Activated naive CD4-positive, alpha-beta T cell treated with anti-CD3 and anti-CD28 coated beads for 36 hours (primary cell): ENCODE data around the gene FOXO1. TPM values are rescaled to one million over a fixed set of nuclear protein-coding genes. Genes with fewer than 3 reads are reported as not detected.
A peak's percentile ranks its signal among the peaks of the same experiment; 100 is the strongest.

ENCODE experiments used
- CTCF ChIA-PET: fragments of 350-600 bp; sonication (Branson Sonifier 250); formaldehyde crosslinking; loops from one replicate; lab custom pipeline; 2021; ENCODE audit warnings: antibody characterized with exemption; lab: Charles Lee
- DNase-seq: peaks from one replicate; pipeline ENCODE4 v3.0.0-alpha.2; 2020
- H3K27ac Mint-ChIP-seq: one replicate; pipeline ENCODE4 v1.8.0; 2021; ENCODE audit warnings: mild to moderate bottlenecking, mixed read lengths
- H3K27me3 Mint-ChIP-seq: one replicate; pipeline ENCODE4 v1.8.0; 2021; ENCODE audit warnings: low read depth, mixed read lengths
- H3K36me3 Mint-ChIP-seq: one replicate; pipeline ENCODE4 v1.8.0; 2021; ENCODE audit warnings: low read depth, mixed read lengths
- H3K4me1 Mint-ChIP-seq: one replicate; pipeline ENCODE4 v1.8.0; 2021; ENCODE audit warnings: low read depth, mixed read lengths
- H3K4me3 Mint-ChIP-seq: one replicate; pipeline ENCODE4 v1.8.0; 2021; ENCODE audit warnings: mild to moderate bottlenecking, moderate library complexity, mixed read lengths
- H3K9me3 Mint-ChIP-seq: one replicate; pipeline ENCODE4 v1.8.0; 2021; ENCODE audit warnings: mixed read lengths
- intact Hi-C: fragments of 100-400 bp; cut with micrococcal nuclease; formaldehyde crosslinking; loops from one replicate; pipeline ENCODE4 v1.15.1; 2023
- total RNA-seq, 2 experiments: library from RNA; stranded (reverse); gene quantifications; one replicate each; pipeline ENCODE4 v1.2.3, GENCODE V29; 2021

The FOXO1 gene
- total RNA-seq, 2 experiments from 2014 or later = 30.9 to 32.1 TPM

DNA sequence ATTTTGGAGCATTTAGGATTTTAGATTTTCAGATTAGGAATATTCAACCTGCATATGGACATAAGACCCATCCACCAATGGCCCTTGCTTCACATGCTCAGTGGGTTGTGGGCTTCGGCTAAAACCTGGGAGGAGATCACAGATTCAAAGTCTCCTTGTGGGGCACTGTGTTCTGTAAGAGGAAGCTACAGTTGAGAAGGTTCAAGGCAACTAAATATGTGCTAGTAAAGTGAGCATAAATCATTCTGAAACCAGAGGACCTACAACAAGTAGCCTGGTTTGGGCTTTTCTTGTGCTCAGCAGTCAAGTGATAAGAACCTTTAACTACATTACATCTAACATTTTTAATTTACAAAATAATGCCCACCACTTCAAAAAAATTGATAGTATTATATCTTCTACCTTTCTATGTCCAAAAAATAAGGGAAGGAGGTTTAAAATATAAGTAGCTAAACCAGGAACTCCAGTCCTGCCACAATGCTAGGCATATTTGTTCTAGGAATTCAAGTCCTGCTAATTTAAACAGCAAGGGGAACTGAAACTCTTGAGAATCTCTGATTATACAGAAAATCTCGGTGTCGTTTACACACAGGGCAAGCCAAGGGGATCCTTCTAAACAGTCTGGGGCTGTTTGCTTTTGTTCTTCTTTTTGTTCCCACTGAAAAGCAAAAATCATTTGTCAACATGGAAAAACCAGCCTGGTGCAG lies 36.6 kb downstream of the FOXO1 start:
- Mint-ChIP-seq H3K4me3 (no peak overlapping the region), H3K36me3 (peaks cover 23% of the 10 kb centered on the region), H3K27me3 (no peaks in the 10 kb centered on the region), H3K27ac (peak overlapping the region; percentile 73), H3K9me3 (no peaks in the 10 kb centered on the region), H3K4me1 (peaks cover 84% of the 10 kb centered on the region)
- CTCF ChIA-PET = no interaction called here
- intact Hi-C loops = loop anchor here (2.0 kb wide), 2 partner anchors 15 to 17 kb away; no protein-coding TSS in a partner anchor
- no peak for DNase-seq

DNA sequence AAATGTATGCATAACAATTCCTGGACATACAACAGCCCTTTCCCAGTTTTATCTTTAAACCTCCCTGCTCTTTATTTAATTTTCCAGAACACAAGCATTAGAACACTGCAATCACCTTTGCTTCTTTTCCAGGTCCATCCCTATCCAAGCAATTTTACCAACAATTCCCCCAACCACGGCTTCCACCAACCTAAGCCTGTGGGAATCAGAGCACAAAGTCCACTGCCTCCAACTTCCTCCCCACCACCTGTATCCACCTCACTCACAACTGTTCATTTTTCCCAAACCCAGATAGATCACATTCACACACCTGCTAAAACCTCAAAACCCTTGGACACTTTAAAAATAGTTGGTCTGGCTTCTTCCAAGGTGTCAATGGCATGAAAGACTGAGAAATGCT lies 39.5 kb downstream of the FOXO1 start:
- no peaks in the 10 kb centered on the region for H3K27me3 Mint-ChIP-seq
- H3K4me1 Mint-ChIP-seq = peaks cover 85% of the 10 kb centered on the region
- H3K9me3 Mint-ChIP-seq = no peaks in the 10 kb centered on the region
- no peak for DNase-seq
- CTCF ChIA-PET = no interaction called here
- H3K27ac Mint-ChIP-seq = peak overlapping the region; percentile 5
- H3K36me3 Mint-ChIP-seq = peaks cover 18% of the 10 kb centered on the region
- H3K4me3 Mint-ChIP-seq = no peak overlapping the region
- intact Hi-C loops = no loop called here

DNA sequence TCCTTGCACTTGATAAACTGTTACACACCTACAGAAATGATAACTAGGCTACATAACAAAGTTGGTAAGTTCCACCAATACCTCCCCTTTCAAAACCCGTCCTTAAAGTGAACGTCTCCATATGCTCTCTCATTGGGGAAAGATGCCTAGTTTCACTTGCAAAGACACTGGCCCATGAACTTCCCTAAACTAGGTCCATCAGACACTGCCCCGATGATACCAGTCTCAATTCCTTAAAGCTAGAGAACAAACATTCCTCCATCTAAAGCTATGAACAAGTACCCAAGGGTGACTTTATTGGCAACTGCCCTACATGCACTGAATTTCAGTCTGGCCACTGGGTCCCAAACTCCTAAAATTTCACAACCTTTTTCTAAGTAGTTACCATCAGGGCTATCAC lies 39.9 kb downstream of the FOXO1 start:
- CTCF ChIA-PET = no interaction called here
- peak overlapping the region; percentile 0 for H3K27ac Mint-ChIP-seq

DNA sequence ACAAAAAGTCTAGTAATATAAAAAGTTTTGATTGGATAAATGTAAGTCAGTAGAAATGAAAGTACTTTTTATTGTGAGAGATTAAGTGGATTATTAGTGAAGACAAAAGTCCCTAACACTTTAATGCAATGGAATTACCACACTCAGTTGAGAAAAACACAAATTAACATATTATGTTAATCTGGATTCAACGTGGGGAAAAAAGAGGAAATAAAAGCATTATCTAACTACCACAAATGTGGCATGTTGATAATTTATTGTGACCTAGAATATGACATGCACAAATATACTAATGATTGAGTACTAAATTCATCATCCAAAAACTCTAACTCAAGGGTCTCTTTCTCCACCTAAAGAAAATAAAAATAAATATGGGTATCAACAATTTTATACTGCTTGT lies 41.5 kb downstream of the FOXO1 start:
- Mint-ChIP-seq H3K4me3 (no peak overlapping the region), H3K36me3 (peaks cover 15% of the 10 kb centered on the region), H3K4me1 (peaks cover 78% of the 10 kb centered on the region), H3K27me3 (no peaks in the 10 kb centered on the region), H3K27ac (peak overlapping the region; percentile 59), H3K9me3 (no peaks in the 10 kb centered on the region)
- intact Hi-C loops = loop anchor here (1.0 kb wide), 1 partner anchor 9 kb away; no protein-coding TSS in a partner anchor
- CTCF ChIA-PET = no interaction called here
- no peak for DNase-seq

More for the DNA sequence above, 39.9 kb downstream of the FOXO1 start:
- peaks cover 17% of the 10 kb centered on the region for H3K36me3 Mint-ChIP-seq
- H3K27me3 Mint-ChIP-seq = no peaks in the 10 kb centered on the region
- intact Hi-C loops = no loop called here
- no peaks in the 10 kb centered on the region for H3K9me3 Mint-ChIP-seq
- no peak overlapping the region for H3K4me3 Mint-ChIP-seq
- H3K4me1 Mint-ChIP-seq = peaks cover 83% of the 10 kb centered on the region
- no peak for DNase-seq

DNA sequence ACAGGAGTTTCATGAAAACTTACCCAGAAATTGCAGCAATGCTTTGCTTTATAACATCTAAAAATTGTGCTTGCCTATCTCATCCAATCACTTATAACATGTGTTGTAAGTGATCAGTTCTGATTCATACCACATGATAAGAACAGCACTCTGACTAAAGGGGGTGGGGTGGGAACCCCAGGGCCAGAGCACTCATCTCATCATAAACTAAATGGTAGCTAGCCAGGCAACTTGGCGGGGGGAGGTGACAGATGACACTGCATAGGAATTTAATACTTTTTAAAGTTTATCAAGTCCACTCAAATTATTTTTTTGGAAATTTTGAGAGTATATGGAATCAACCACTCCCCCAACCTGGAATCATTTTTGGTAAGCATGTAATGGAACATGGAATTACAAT lies 42.1 kb downstream of the FOXO1 start:
- peak; percentile 74 for DNase-seq
- CTCF ChIA-PET = interaction anchor here (0.7 kb wide), 1 partner anchor 317 kb away, joined by 3 read pairs; no protein-coding TSS in a partner anchor

DNA sequence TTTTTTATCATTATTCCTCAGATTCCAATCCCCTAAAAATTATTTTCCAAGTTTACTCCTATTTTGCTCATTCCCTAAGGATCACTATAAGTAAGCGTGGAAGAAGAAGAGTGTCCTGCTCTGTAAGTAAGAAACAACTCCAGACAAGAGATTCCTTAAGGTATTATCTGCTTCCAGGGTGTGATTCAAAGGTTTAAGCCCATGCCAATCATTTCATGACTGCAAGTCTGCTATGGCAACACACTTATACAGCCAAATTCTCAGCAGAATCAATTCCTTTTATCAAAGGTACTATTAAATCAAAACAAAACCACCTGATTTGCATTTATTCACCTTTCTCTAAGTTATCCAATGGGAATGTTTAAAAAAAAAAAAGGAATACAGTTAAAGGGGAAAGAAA lies 43.7 kb downstream of the FOXO1 start:
- Mint-ChIP-seq H3K27ac (peak overlapping the region; percentile 37), H3K4me1 (peaks cover 82% of the 10 kb centered on the region), H3K36me3 (peaks cover 18% of the 10 kb centered on the region), H3K4me3 (no peak overlapping the region), H3K9me3 (no peaks in the 10 kb centered on the region), H3K27me3 (no peaks in the 10 kb centered on the region)
- intact Hi-C loops = no loop called here
- no peak for DNase-seq
- CTCF ChIA-PET = interaction anchor here (1.2 kb wide), 1 partner anchor 20 kb away, joined by 3 read pairs; no protein-coding TSS in a partner anchor

More for the DNA sequence above, 42.1 kb downstream of the FOXO1 start:
- Mint-ChIP-seq H3K36me3 (peaks cover 19% of the 10 kb centered on the region), H3K4me1 (peaks cover 78% of the 10 kb centered on the region), H3K9me3 (no peaks in the 10 kb centered on the region), H3K4me3 (no peak overlapping the region), H3K27ac (peak overlapping the region; percentile 59), H3K27me3 (no peaks in the 10 kb centered on the region)
- intact Hi-C loops = no loop called here

DNA sequence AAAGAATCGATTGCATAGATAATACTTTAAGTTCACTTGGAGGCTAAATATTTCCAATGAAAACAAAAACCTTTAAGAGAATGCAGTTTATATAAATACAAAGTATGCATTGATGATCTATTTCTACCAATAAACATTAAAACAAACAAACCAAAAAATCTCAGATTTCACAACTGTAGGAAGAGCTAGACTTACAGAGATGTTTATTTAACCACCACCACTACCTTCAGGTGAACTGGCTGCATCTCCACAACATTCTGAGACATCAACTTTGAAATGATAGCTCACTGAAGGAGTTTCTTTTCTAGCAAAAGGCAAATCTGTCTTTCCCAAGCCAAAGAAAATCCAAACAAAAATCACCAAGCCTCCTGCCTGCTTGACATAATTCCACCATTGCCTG lies 44.2 kb downstream of the FOXO1 start:
- CTCF ChIA-PET = interaction anchor here (1.2 kb wide), 1 partner anchor 20 kb away, joined by 3 read pairs; no protein-coding TSS in a partner anchor
- Mint-ChIP-seq H3K27ac (peak overlapping the region; percentile 37), H3K4me3 (no peak overlapping the region), H3K36me3 (peaks cover 18% of the 10 kb centered on the region), H3K27me3 (no peaks in the 10 kb centered on the region), H3K9me3 (no peaks in the 10 kb centered on the region), H3K4me1 (peaks cover 82% of the 10 kb centered on the region)
- DNase-seq = no peak
- intact Hi-C loops = no loop called here

DNA sequence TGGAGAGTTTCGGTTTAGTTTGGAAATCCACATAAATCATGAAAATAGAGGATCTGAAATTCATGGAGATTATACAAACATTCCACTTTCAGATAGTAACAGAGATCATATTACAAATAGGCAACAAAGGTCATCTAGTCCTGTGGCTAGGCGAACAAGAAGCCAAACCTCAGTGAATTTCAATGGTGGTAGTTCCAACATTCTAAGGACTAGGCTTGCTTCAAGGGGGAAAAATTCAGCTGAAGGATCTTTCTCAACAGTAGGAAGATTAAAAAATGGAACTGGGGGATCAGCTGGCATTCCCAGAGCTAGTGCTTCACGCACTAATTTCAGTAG lies 47.0 kb downstream of the FOXO1 start:
- Mint-ChIP-seq H3K9me3 (no peaks in the 10 kb centered on the region), H3K27me3 (no peaks in the 10 kb centered on the region), H3K4me1 (peaks cover 88% of the 10 kb centered on the region), H3K27ac (peak overlapping the region; percentile 81), H3K4me3 (no peak overlapping the region), H3K36me3 (peaks cover 14% of the 10 kb centered on the region)
- intact Hi-C loops = no loop called here
- CTCF ChIA-PET = interaction anchor here (1.1 kb wide), 1 partner anchor 11 kb away, joined by 5 read pairs; no protein-coding TSS in a partner anchor
- no peak for DNase-seq

DNA sequence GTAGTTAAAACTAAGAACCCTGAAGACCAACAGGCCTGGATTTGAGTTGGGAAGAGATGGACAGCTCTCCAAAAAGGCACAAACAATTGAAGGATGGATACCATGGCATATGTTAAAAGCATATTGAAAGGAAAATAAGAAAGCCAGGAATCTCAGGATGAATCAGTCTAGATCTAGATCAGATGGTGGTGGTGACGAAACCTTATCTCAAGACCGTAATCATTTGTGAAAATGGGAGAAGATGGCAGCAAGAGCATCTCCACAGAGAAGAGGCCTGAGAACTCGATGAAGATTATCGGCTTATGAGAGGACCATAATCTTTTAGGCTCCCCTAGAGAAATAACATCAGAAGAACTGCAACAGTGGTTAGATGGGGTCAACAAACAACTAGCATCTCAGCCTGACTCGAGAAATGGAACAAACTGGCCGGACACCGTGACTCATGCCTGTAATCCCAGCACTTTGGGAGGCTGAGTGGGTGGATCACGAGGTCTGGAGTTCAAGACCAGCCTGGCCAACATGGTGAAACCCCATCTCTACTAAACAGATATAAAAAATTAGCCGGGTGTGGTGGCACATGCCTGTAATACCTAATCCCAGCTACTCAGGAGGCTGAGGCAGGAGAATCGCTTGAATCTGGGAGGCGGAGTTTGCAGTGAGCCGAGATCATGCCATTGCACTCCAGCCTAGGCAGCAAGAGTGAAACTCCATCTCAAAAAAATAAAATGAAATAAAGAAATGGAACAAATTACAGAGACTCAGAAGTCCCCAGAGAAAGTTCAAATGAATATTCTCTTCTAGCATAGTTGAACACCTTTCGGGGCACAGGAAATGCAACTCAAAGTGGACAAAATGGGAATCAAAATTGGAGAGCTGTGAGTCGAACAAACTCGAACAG lies 47.6 kb downstream of the FOXO1 start:
- DNase-seq = no peak
- intact Hi-C loops = no loop called here
- peaks cover 14% of the 10 kb centered on the region for H3K36me3 Mint-ChIP-seq
- no peaks in the 10 kb centered on the region for H3K9me3 Mint-ChIP-seq
- H3K4me3 Mint-ChIP-seq = no peak overlapping the region
- H3K27me3 Mint-ChIP-seq = no peaks in the 10 kb centered on the region
- H3K4me1 Mint-ChIP-seq = peaks cover 88% of the 10 kb centered on the region
- CTCF ChIA-PET = interaction anchor here (1.1 to 1.3 kb wide), 2 partner anchors 10 to 13 kb away, joined by 3 to 5 read pairs; no protein-coding TSS in a partner anchor
- H3K27ac Mint-ChIP-seq = peak overlapping the region; percentile 81

DNA sequence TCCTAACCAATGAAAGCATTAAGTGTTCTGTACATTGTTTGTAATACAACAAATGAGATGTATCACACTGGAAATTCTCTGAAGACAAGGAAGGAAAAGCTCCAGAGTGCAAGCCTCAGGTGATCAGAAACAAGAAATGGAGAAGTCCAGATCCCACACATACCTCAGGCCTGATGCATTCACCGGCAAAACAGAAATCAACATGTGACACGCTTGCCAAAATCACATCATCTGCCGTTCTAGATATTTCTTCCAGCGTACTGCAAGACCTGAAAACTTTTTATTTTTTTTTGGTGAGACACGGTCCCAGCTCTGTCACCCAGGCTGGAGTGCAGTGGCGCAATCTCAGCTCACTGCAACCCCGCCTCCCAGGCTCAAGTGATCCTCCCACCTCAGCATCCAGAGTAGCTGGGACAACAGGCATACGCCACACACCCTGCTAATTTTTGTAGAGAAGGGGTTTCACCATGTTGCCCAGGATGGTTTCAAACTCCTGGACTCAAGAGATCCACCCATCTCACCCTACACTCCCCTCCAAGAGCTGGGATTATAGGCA lies 48.6 kb downstream of the FOXO1 start:
- no peak for DNase-seq
- Mint-ChIP-seq H3K27me3 (no peaks in the 10 kb centered on the region), H3K9me3 (no peaks in the 10 kb centered on the region), H3K4me1 (peaks cover 90% of the 10 kb centered on the region), H3K4me3 (no peak overlapping the region), H3K36me3 (peaks cover 18% of the 10 kb centered on the region), H3K27ac (peak overlapping the region; percentile 81)
- intact Hi-C loops = no loop called here
- CTCF ChIA-PET = interaction anchor here (0.7 to 1.3 kb wide), 2 partner anchors 14 to 417 kb away, joined by 3 read pairs; no protein-coding TSS in a partner anchor

DNA sequence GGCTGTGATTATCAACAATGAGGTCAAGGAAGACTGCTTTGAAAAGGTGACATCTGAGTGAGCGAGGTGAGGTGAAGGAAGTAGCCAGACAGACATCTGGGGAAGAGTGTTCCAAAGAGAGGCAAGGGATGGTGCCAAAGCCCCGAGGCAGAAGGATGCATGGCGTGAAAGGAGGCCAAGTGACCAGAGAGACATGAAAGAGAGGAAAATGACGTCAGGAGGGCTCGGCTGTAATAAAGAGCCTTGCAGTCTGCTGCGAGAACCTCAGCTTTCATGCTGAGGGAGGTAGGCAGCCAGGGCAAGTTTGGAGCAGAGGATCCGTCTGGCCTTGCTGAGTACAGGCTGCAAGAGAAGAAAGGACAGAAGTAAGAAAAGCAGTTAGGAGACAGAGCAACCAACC lies 50.8 kb downstream of the FOXO1 start:
- no peak for DNase-seq
- no peaks in the 10 kb centered on the region for H3K9me3 Mint-ChIP-seq
- peak overlapping the region; percentile 47 for H3K27ac Mint-ChIP-seq
- CTCF ChIA-PET = no interaction called here
- H3K27me3 Mint-ChIP-seq = no peaks in the 10 kb centered on the region
- no peak overlapping the region for H3K4me3 Mint-ChIP-seq
- intact Hi-C loops = loop anchor here (1.0 kb wide), 1 partner anchor 10 kb away; no protein-coding TSS in a partner anchor
- peaks cover 23% of the 10 kb centered on the region for H3K36me3 Mint-ChIP-seq
- H3K4me1 Mint-ChIP-seq = peaks cover 98% of the 10 kb centered on the region

DNA sequence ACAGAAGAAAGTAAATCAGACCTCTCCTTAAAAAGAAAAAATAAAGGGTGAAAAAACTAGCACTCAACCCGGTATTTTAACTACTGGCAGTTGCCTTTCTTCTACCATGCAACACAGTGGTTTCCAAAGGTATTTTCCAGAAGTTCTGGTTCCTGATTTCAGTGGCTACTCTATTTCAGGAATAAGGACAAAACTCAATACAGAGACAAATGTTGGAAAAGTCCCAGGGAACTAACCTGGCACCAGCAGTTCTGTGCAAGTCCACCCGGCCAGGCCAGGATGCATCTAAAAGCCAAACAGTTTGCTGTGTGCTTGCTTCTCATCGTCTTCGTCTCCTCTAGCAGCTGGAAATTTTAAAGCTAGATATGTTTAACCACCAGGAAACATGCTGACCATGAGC lies 52.5 kb downstream of the FOXO1 start:
- CTCF ChIA-PET = interaction anchor here (0.6 to 1.3 kb wide), 5 partner anchors 37 to 433 kb away, joined by 3 to 5 read pairs (median 3); no protein-coding TSS in a partner anchor
- peaks cover 16% of the 10 kb centered on the region for H3K36me3 Mint-ChIP-seq
- DNase-seq = no peak
- H3K9me3 Mint-ChIP-seq = no peaks in the 10 kb centered on the region
- H3K27ac Mint-ChIP-seq = peak overlapping the region; percentile 95
- no peaks in the 10 kb centered on the region for H3K27me3 Mint-ChIP-seq
- H3K4me1 Mint-ChIP-seq = peaks cover 96% of the 10 kb centered on the region
- H3K4me3 Mint-ChIP-seq = peak overlapping the region; percentile 71
- intact Hi-C loops = loop anchor here (1.0 to 5.0 kb wide), 5 partner anchors 14 to 512 kb away; no protein-coding TSS in a partner anchor
